SH-SY5Y (cell line): Measurements from ENCODE around the gene ANO4.

ENCODE experiments used
- GATA2 ChIP-seq: IDR thresholded peaks from 2 replicates; pipeline ENCODE4 v1.6.1; 2011; ENCODE audit warnings: mild to moderate bottlenecking, low read depth, low read length
- GATA3 ChIP-seq: IDR thresholded peaks from 2 replicates; pipeline ENCODE4 v1.6.1; 2011; ENCODE audit warnings: low read depth, mild to moderate bottlenecking, low read length, moderate library complexity

- TF ChIP-seq GATA2: no peak
- no peak for TF ChIP-seq GATA3
Measured at GRCh38 chr12:100959481-100959880, 164.9 kb downstream of the ANO4 start.
